B cell (primary cell): Measurements from ENCODE around the gene MMP26. TPM values are rescaled to one million over a fixed set of nuclear protein-coding genes. Genes with fewer than 3 reads are reported as not detected.

Experiments
- ATAC-seq: fragments of 200-7000 bp; cut with Tn5 transposase; one replicate; pipeline ENCODE4 v1.10.0; 2021; ENCODE audit warnings: low read depth, mild to moderate bottlenecking, moderate number of reproducible peaks, moderate library complexity
- CTCF ChIA-PET: fragments of 350-600 bp; sonication (Branson Sonifier 250); formaldehyde crosslinking; loops from one replicate; lab custom pipeline; 2021; ENCODE audit warnings: antibody characterized with exemption, inconsistent platforms; lab: Charles Lee
- POLR2A ChIA-PET: fragments of 350-600 bp; sonication (Branson Sonifier 250); formaldehyde crosslinking; loops from one replicate; lab custom pipeline; 2021; ENCODE audit warnings: antibody characterized with exemption; lab: Charles Lee
- DNase-seq: peaks from one replicate; pipeline ENCODE4 v3.0.0; 2013
- H2AFZ ChIP-seq: 2 replicates; pipeline ENCODE4 v1.6.1; 2012; ENCODE audit warnings: mild to moderate bottlenecking, low read depth, low read length; ENCODE audit not compliant: insufficient read depth, poor library complexity, severe bottlenecking
- H3K27ac ChIP-seq, 2 donors: 1 replicate in 1 of 2; 2 replicates in 1 of 2; pipeline ENCODE4 v1.5.1; 2012 to 2013; ENCODE audit warnings: low read length in 2 of 2, mild to moderate bottlenecking in 2 of 2, moderate library complexity in 1 of 2
- H3K27me3 ChIP-seq, 4 experiments: fragments of 200-600 bp in 1 of 4; sonication (generic) in 1 of 4; replicated peaks in 1 of 4; 1 replicate in 2 of 4; 2 replicates in 2 of 4; pipeline versions ENCODE4 v1.6.1 to v1.7.0; 2013 to 2016; ENCODE audit warnings: low read length in 3 of 4, mild to moderate bottlenecking in 2 of 4, mixed read lengths in 1 of 4, moderate library complexity in 1 of 4; ENCODE audit not compliant: insufficient read depth in 4 of 4, control insufficient read depth in 3 of 4; ENCODE audit errors: control extremely low read depth in 1 of 4
- H3K36me3 ChIP-seq, 2 experiments: replicated peaks in 1 of 2; 1 replicate in 1 of 2; 2 replicates in 1 of 2; pipeline versions ENCODE4 v1.6.1 to v1.7.1; 2013; ENCODE audit warnings: low read length in 1 of 2; ENCODE audit not compliant: insufficient read depth in 2 of 2, control insufficient read depth in 1 of 2; ENCODE audit errors: control extremely low read depth in 1 of 2, extremely low read depth in 1 of 2
- H3K4me1 ChIP-seq, 2 donors: fragments of 200-600 bp in 1 of 2; sonication (generic) in 1 of 2; 1 replicate in 1 of 2; 2 replicates in 1 of 2; pipeline versions ENCODE4 v1.5.1 to v1.6.1; 2013 to 2017; ENCODE audit warnings: low read length in 2 of 2; ENCODE audit not compliant: control insufficient read depth in 2 of 2, insufficient read depth in 2 of 2
- H3K4me2 ChIP-seq: replicated peaks from 2 replicates; pipeline ENCODE3; 2012; ENCODE audit warnings: mild to moderate bottlenecking, low read depth, low read length; ENCODE audit not compliant: poor library complexity, severe bottlenecking
- H3K4me3 ChIP-seq, 5 experiments: fragments of 200-600 bp in 1 of 5; sonication (generic) in 1 of 5; 1 replicate in 3 of 5; 2 replicates in 2 of 5; pipeline versions ENCODE4 v1.5.1 to v1.7.0; 2011 to 2016; ENCODE audit warnings: low read length in 4 of 5, mild to moderate bottlenecking in 4 of 5, low read depth in 2 of 5, control low read depth in 1 of 5, moderate library complexity in 1 of 5; ENCODE audit not compliant: insufficient read depth in 1 of 5; ENCODE audit errors: control extremely low read depth in 1 of 5, extremely low read depth in 1 of 5
- H3K79me2 ChIP-seq: fragments of 200-600 bp; sonication (generic); one replicate; pipeline ENCODE4 v1.6.0; 2016; ENCODE audit warnings: low read length; ENCODE audit not compliant: control insufficient read depth, insufficient read depth
- H3K9ac ChIP-seq: fragments of 200-600 bp; sonication (generic); 2 replicates; pipeline ENCODE4 v1.6.1; 2017; ENCODE audit warnings: mild to moderate bottlenecking, low read length, moderate library complexity
- H3K9me3 ChIP-seq, 3 donors: one replicate each; pipeline versions ENCODE4 v1.6.1 to v1.7.1; 2013; ENCODE audit warnings: low read length in 2 of 3; ENCODE audit not compliant: control insufficient read depth in 2 of 3, insufficient read depth in 1 of 3; ENCODE audit errors: control extremely low read depth in 1 of 3
- H4K20me1 ChIP-seq: 2 replicates; pipeline ENCODE4 v1.6.0; 2012; ENCODE audit warnings: mild to moderate bottlenecking, low read length; ENCODE audit not compliant: insufficient read depth, control insufficient read depth, poor library complexity, severe bottlenecking
- H3K27ac Mint-ChIP-seq: one replicate; pipeline ENCODE4 v1.8.0; 2021; ENCODE audit warnings: mixed read lengths
- H3K27me3 Mint-ChIP-seq: one replicate; pipeline ENCODE4 v1.8.0; 2021; ENCODE audit warnings: mixed read lengths
- H3K4me1 Mint-ChIP-seq: one replicate; pipeline ENCODE4 v1.8.0; 2021; ENCODE audit warnings: mixed read lengths
- H3K4me3 Mint-ChIP-seq: one replicate; pipeline ENCODE4 v1.8.0; 2021; ENCODE audit warnings: mixed read lengths
- H3K9me3 Mint-ChIP-seq: one replicate; pipeline ENCODE4 v1.8.0; 2022; ENCODE audit warnings: mixed read lengths; ENCODE audit not compliant: insufficient read depth
- EZH2 ChIP-seq: IDR thresholded peaks from 2 replicates; pipeline ENCODE4 v1.6.1; 2012; ENCODE audit warnings: borderline replicate concordance, low read depth, mild to moderate bottlenecking, moderate library complexity, low read length; ENCODE audit not compliant: insufficient read depth, poor library complexity, severe bottlenecking
- WGBS: methylation state at CpG from one replicate; pipeline ENCODE4 v1.1.5; 2013; ENCODE audit warnings: missing lambda C conversion rate; ENCODE audit not compliant: insufficient coverage; 5-methylcytosine and 5-hydroxymethylcytosine counted together
- intact Hi-C: fragments of 100-400 bp; cut with micrococcal nuclease; formaldehyde crosslinking; loops from one replicate; pipeline ENCODE4 v1.10.0; 2022
- polyA plus RNA-seq: library from polyadenylated mRNA; depleted of rRNA; stranded (reverse); fragments of >200 nt; gene quantifications from 2 replicates; pipeline ENCODE4 v1.2.3, GENCODE V29; 2012
- total RNA-seq, 2 donors: library from RNA; stranded (reverse); fragments of 120-200 nt in 1 of 2; gene quantifications; 1 replicate in 1 of 2; 2 replicates in 1 of 2; pipeline versions ENCODE4 v1.2.3 to v1.2.4, GENCODE V29; 2013 to 2022
- TF ChIP-seq, protein P1 (sequence below): fragments of 200-600 bp; IDR thresholded peaks from one replicate; pipeline ENCODE4 v1.8.0; 2022; ENCODE audit warnings: antibody characterized with exemption, mild to moderate bottlenecking

Gene MMP26
- total and polyA plus RNA-seq, 2 donors (not counting 1 experiment from before 2014, with no cell fraction given): not detected

DNA sequence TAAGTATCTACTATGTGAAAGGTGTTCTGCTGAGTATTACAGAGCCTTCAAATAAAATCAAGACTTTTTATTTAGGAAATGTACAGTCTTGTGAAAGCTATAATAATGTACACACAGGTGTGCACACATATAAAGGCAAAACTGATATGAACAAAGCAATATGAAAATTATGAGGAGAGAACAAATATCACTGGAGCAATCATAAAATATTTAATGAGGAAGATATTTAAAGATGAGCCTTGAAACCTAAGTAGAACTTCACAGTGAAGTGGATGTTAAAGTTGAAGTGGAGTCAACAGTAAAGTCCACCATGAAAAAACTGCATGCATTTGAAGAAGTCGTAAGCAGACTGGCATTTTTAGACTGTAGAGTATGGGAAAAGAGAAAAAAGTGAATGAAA, 46.6 kb downstream of the MMP26 start:
- Histone ChIP-seq H3K79me2 (no peaks in the 10 kb centered on the region), H3K4me3 (no peak overlapping the region), H2AFZ (no peak overlapping the region), H3K4me1 (no peaks in the 10 kb centered on the region), H3K9me3 (no peaks in the 10 kb centered on the region), H3K27ac (no peak overlapping the region), H3K4me2 (no peak overlapping the region), H3K36me3 (no peaks in the 10 kb centered on the region), H4K20me1 (no peaks in the 10 kb centered on the region), H3K27me3 (no peaks in the 10 kb centered on the region), H3K9ac (no peak overlapping the region)
- DNase-seq: no peak
- no peak for ATAC-seq
- intact Hi-C loops: no loop called here
- ChIA-PET CTCF (no interaction called here), POLR2A (no interaction called here)
- H3K27ac Mint-ChIP-seq: no peak overlapping the region
- TF ChIP-seq, protein P1, sequence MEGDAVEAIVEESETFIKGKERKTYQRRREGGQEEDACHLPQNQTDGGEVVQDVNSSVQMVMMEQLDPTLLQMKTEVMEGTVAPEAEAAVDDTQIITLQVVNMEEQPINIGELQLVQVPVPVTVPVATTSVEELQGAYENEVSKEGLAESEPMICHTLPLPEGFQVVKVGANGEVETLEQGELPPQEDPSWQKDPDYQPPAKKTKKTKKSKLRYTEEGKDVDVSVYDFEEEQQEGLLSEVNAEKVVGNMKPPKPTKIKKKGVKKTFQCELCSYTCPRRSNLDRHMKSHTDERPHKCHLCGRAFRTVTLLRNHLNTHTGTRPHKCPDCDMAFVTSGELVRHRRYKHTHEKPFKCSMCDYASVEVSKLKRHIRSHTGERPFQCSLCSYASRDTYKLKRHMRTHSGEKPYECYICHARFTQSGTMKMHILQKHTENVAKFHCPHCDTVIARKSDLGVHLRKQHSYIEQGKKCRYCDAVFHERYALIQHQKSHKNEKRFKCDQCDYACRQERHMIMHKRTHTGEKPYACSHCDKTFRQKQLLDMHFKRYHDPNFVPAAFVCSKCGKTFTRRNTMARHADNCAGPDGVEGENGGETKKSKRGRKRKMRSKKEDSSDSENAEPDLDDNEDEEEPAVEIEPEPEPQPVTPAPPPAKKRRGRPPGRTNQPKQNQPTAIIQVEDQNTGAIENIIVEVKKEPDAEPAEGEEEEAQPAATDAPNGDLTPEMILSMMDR: no peak
- no peak for TF ChIP-seq EZH2
- H3K9me3 Mint-ChIP-seq: no peaks in the 10 kb centered on the region
- no peak overlapping the region for H3K4me3 Mint-ChIP-seq
- no peaks in the 10 kb centered on the region for H3K4me1 Mint-ChIP-seq
- H3K27me3 Mint-ChIP-seq: peaks cover 21% of the 10 kb centered on the region
- 100% methylated on average over 1 of the region's 1 CpG for WGBS

Other genes starting within 250 kb of the MMP26 start
- not detected in 2 replicates for gene OR52K1, start 222.1 kb upstream of the MMP26 start, total RNA-seq
- not detected in 2 replicates for gene OR52K1, start 222.1 kb upstream of the MMP26 start, polyA plus RNA-seq
- gene OR52M1, start 159.6 kb upstream of the MMP26 start, total RNA-seq: not detected in 2 replicates
- gene OR52M1, start 159.6 kb upstream of the MMP26 start, polyA plus RNA-seq: not detected in 2 replicates
- gene OR52I2, start 123.0 kb upstream of the MMP26 start, total RNA-seq: not detected in 2 replicates
- gene OR52I2, start 123.0 kb upstream of the MMP26 start, polyA plus RNA-seq: not detected in 2 replicates
- gene OR52I1, start 110.7 kb upstream of the MMP26 start, total RNA-seq: not detected in 2 replicates
- gene OR52I1, start 110.7 kb upstream of the MMP26 start, polyA plus RNA-seq: not detected in 2 replicates
- gene TRIM68, start 96.6 kb upstream of the MMP26 start, total RNA-seq: 19.8 and 21.7 TPM in 2 replicates
- 5.6 and 7.6 TPM in 2 replicates for gene TRIM68, start 96.6 kb upstream of the MMP26 start, polyA plus RNA-seq
- not detected in 2 replicates for gene OR51D1, start 67.3 kb upstream of the MMP26 start, total RNA-seq
- not detected in 2 replicates for gene OR51D1, start 67.3 kb upstream of the MMP26 start, polyA plus RNA-seq
- not detected in 2 replicates for gene OR51E1, start 60.8 kb upstream of the MMP26 start, total RNA-seq
- gene OR51E1, start 60.8 kb upstream of the MMP26 start, polyA plus RNA-seq: not detected in 2 replicates
- gene OR51E2, start 6.9 kb upstream of the MMP26 start, total RNA-seq: not detected in 2 replicates
- gene OR51E2, start 6.9 kb upstream of the MMP26 start, polyA plus RNA-seq: not detected in 2 replicates
- not detected in 2 replicates for gene OR51F1, start 65.2 kb downstream of the MMP26 start, total RNA-seq
- gene OR51F1, start 65.2 kb downstream of the MMP26 start, polyA plus RNA-seq: not detected in 2 replicates
- not detected in 2 replicates for gene OR52R1, start 99.6 kb downstream of the MMP26 start, total RNA-seq
- gene OR52R1, start 99.6 kb downstream of the MMP26 start, polyA plus RNA-seq: not detected in 2 replicates
- not detected in 2 replicates for gene OR51F2, start 116.5 kb downstream of the MMP26 start, total RNA-seq
- not detected in 2 replicates for gene OR51F2, start 116.5 kb downstream of the MMP26 start, polyA plus RNA-seq
- gene OR51S1, start 144.4 kb downstream of the MMP26 start, total RNA-seq: not detected in 2 replicates
- gene OR51S1, start 144.4 kb downstream of the MMP26 start, polyA plus RNA-seq: not detected in 2 replicates
- gene OR51T1, start 177.1 kb downstream of the MMP26 start, total RNA-seq: not detected in 2 replicates
- not detected in 2 replicates for gene OR51T1, start 177.1 kb downstream of the MMP26 start, polyA plus RNA-seq
- gene OR51A7, start 199.0 kb downstream of the MMP26 start, total RNA-seq: not detected in 2 replicates
- gene OR51A7, start 199.0 kb downstream of the MMP26 start, polyA plus RNA-seq: not detected in 2 replicates
- gene OR51G2, start 214.6 kb downstream of the MMP26 start, total RNA-seq: not detected in 2 replicates
- not detected in 2 replicates for gene OR51G2, start 214.6 kb downstream of the MMP26 start, polyA plus RNA-seq
- not detected in 2 replicates for gene OR51G1, start 219.6 kb downstream of the MMP26 start, total RNA-seq
- gene OR51G1, start 219.6 kb downstream of the MMP26 start, polyA plus RNA-seq: not detected in 2 replicates
- not detected in 2 replicates for gene OR51A4, start 242.8 kb downstream of the MMP26 start, total RNA-seq
- gene OR51A4, start 242.8 kb downstream of the MMP26 start, polyA plus RNA-seq: not detected in 2 replicates